Measurements from ENCODE around the gene CISD1. TPM values are rescaled to one million over a fixed set of nuclear protein-coding genes. Genes with fewer than 3 reads are reported as not detected.

The CISD1 gene
- total RNA-seq, 2 donors from 2014 or later: 10.3 to 16.9 TPM

DNA sequence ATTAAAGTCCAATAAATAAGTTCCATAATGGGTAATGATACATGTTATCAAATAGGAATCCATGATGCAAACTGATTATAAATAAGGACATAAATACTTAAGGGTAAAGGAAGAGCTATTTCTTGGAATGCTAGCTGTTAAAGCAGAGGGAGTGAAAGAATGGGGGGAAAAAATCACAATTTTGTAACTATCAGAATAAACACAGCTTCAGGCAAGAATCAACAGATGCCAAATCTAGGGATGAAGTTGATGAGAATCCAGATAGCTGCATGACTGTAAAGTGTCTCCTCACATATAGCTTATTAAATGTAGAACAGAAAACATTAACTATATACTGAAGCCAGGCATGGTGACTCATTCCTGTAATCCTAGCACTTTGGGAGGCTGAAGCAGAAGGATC, 6.2 kb upstream of the CISD1 start:
- Histone ChIP-seq H3K27ac (no peak overlapping the region), H3K36me3 (no peaks in the 10 kb centered on the region), H3K4me3 (no peak overlapping the region), H3K4me1 (replicated peaks) (no peaks in the 10 kb centered on the region), H3K9me3 (no peaks in the 10 kb centered on the region), H3K27me3 (replicated peaks; ENCODE audit: insufficient read depth) (no peaks in the 10 kb centered on the region)
- no peak for TF ChIP-seq POLR2AphosphoS5 (IDR thresholded peaks at IDR 0.05)
- intact Hi-C loops (cut with DNase I): no loop called here
- DNase-seq (ENCODE audit: low spot score): no peak

- Histone ChIP-seq H3K4me1 (replicated peaks) (no peaks in the 10 kb centered on the region), H3K27me3 (replicated peaks; ENCODE audit: insufficient read depth) (no peaks in the 10 kb centered on the region), H3K4me3 (no peak overlapping the region), H3K9me3 (no peaks in the 10 kb centered on the region), H3K27ac (no peak overlapping the region), H3K36me3 (no peaks in the 10 kb centered on the region)
- TF ChIP-seq, protein P1, sequence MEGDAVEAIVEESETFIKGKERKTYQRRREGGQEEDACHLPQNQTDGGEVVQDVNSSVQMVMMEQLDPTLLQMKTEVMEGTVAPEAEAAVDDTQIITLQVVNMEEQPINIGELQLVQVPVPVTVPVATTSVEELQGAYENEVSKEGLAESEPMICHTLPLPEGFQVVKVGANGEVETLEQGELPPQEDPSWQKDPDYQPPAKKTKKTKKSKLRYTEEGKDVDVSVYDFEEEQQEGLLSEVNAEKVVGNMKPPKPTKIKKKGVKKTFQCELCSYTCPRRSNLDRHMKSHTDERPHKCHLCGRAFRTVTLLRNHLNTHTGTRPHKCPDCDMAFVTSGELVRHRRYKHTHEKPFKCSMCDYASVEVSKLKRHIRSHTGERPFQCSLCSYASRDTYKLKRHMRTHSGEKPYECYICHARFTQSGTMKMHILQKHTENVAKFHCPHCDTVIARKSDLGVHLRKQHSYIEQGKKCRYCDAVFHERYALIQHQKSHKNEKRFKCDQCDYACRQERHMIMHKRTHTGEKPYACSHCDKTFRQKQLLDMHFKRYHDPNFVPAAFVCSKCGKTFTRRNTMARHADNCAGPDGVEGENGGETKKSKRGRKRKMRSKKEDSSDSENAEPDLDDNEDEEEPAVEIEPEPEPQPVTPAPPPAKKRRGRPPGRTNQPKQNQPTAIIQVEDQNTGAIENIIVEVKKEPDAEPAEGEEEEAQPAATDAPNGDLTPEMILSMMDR (IDR thresholded peaks at IDR 0.05): no peak
- TF ChIP-seq POLR2AphosphoS5 (IDR thresholded peaks at IDR 0.05) (no peak), POLR2A (IDR thresholded peaks at IDR 0.05) (no peak)
- no peak for DNase-seq (ENCODE audit: low spot score)
- intact Hi-C loops (cut with DNase I): no loop called here
- WGBS: 75% methylated on average over 5 of the region's 5 CpGs
Observed at GRCh38 chr10:58264780-58265179, 4.2 kb upstream of the CISD1 start.

GRCh38 chr10:58265249-58265648, 3.7 kb upstream of the CISD1 start:
- H3K4me1 ChIP-seq (replicated peaks): no peaks in the 10 kb centered on the region
- no peak for DNase-seq (ENCODE audit: low spot score)
- TF ChIP-seq, protein P1 (IDR thresholded peaks at IDR 0.05): no peak
- TF ChIP-seq POLR2A (IDR thresholded peaks at IDR 0.05): no peak
- no peak for TF ChIP-seq POLR2AphosphoS5 (IDR thresholded peaks at IDR 0.05)
- no peaks in the 10 kb centered on the region for H3K36me3 ChIP-seq
- 49% methylated on average over 1 of the region's 1 CpG for WGBS
- H3K4me3 ChIP-seq: no peak overlapping the region
- no peaks in the 10 kb centered on the region for H3K9me3 ChIP-seq
- H3K27me3 ChIP-seq (replicated peaks; ENCODE audit: insufficient read depth): no peaks in the 10 kb centered on the region
- intact Hi-C loops (cut with DNase I): no loop called here
- no peak overlapping the region for H3K27ac ChIP-seq

DNA sequence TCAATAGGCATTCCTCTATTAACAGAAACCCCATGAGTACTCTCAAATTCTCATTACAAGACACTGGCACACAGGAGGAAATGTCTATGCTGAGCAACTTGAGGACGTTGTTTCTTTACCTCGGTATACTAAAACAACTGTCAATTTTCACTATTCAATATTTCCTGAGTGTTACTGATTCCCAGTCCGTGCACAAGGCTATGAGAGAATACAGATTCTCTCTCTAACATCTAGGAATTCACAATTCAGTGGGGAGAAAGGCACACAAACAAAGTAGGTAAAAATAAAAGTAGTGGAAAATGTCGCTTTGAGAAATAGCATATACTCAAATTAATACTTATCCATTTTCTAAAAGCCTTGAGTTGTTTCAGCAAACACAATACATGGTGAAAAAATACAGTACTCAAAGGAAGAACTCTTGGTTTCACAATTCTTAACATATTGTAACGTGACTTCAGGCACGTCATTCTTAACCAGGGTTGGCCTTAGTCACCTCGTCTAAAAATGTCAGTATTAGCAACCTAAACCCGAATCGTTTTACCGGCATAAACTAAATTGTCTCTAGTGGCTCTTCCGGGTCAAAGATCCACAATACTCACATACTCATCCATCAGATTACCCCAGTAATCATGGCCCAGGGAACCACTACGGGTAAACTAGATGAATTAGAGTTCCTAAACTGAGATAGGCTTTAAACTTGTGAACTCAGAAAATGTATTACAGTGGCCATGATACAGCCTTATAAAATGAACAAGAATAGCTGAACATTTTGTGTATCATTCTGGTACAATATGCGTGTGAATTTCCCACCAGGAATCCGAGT, 2.7 kb upstream of the CISD1 start:
- Histone ChIP-seq H3K27me3 (replicated peaks; ENCODE audit: insufficient read depth) (no peaks in the 10 kb centered on the region), H3K36me3 (no peaks in the 10 kb centered on the region), H3K4me3 (peak overlapping the region; percentile 75 to 91), H3K4me1 (replicated peaks) (no peaks in the 10 kb centered on the region), H3K27ac (peak overlapping the region; percentile 91 to 96), H3K9me3 (no peaks in the 10 kb centered on the region)
- intact Hi-C loops (cut with DNase I): no loop called here
- no peak for TF ChIP-seq POLR2A (IDR thresholded peaks at IDR 0.05)
- peak; percentile 21 for TF ChIP-seq POLR2AphosphoS5 (IDR thresholded peaks at IDR 0.05)
- WGBS: 14% methylated on average over 14 of the region's 14 CpGs
- no peak for DNase-seq (ENCODE audit: low spot score)

- Histone ChIP-seq H3K27me3 (replicated peaks; ENCODE audit: insufficient read depth) (no peaks in the 10 kb centered on the region), H3K4me3 (peak overlapping the region; percentile 75 to 91), H3K36me3 (no peaks in the 10 kb centered on the region), H3K9me3 (no peaks in the 10 kb centered on the region), H3K27ac (peak overlapping the region; percentile 91 to 96), H3K4me1 (replicated peaks) (no peaks in the 10 kb centered on the region)
- intact Hi-C loops (cut with DNase I): no loop called here
- peak; percentile 48 for DNase-seq (ENCODE audit: low spot score)
- under 1% methylated on average over 52 of the region's 53 CpGs for WGBS
- TF ChIP-seq POLR2A (IDR thresholded peaks at IDR 0.05) (no peak), POLR2AphosphoS5 (IDR thresholded peaks at IDR 0.05) (peak; percentile 50)
- TF ChIP-seq, protein P1 (IDR thresholded peaks at IDR 0.05): no peak
Observed at GRCh38 chr10:58266826-58267712, 1.9 kb upstream of the CISD1 start.
